ENCODE data around the gene RGS21. TPM values are rescaled to one million over a fixed set of nuclear protein-coding genes. Genes with fewer than 3 reads are reported as not detected.

RGS21 gene
- total and polyA plus RNA-seq, 2 of the 13 experiments (the other 11 are each of a cell fraction or from before 2014, with no cell fraction given) = not detected

GRCh38 chr1:192407206-192407605, 90.4 kb downstream of the RGS21 start:
- Histone ChIP-seq H3K4me3 (replicated peaks in 1 of 3; ENCODE audit: insufficient read depth in 1 of 3, low read depth in 2 of 3, low read length in 3 of 3) (no peak overlapping the region), H3K4me1 (ENCODE audit: insufficient read depth, low read length) (no peaks in the 10 kb centered on the region), H4K20me1 (ENCODE audit: insufficient read depth, low read length) (no peaks in the 10 kb centered on the region), H2AFZ (ENCODE audit: low read length) (no peak overlapping the region), H3K36me3 (replicated peaks in 1 of 2; ENCODE audit: control insufficient read depth in 1 of 2, insufficient read depth in 2 of 2, low read length in 2 of 2) (no peaks in the 10 kb centered on the region), H3K79me2 (ENCODE audit: insufficient read depth, low read length) (no peaks in the 10 kb centered on the region), H3K4me2 (ENCODE audit: low read depth, low read length) (no peak overlapping the region), H3K9me3 (ENCODE audit: low read length) (no peaks in the 10 kb centered on the region), H3K27me3 (ENCODE audit: control insufficient read depth in 1 of 2, insufficient read depth in 2 of 2, low read length in 2 of 2) (no peaks in the 10 kb centered on the region), H3K9ac (ENCODE audit: insufficient read depth, low read depth, low read length) (no peak overlapping the region), H3K27ac (ENCODE audit: extremely low read length, insufficient read depth, low read length) (no peak overlapping the region)
- no peak for TF ChIP-seq ERF (CRISPR knock-in tag; IDR thresholded peaks at IDR 0.05)
- TF ChIP-seq CBX5 (CRISPR knock-in tag; IDR thresholded peaks at IDR 0.05; ENCODE audit: borderline replicate concordance) = no peak
- no peak for TF ChIP-seq PLRG1 (conservative IDR thresholded peaks at IDR 0.05)
- no peak for TF ChIP-seq GFI1 (CRISPR knock-in tag; IDR thresholded peaks at IDR 0.05; ENCODE audit: borderline replicate concordance)
- no peak for TF ChIP-seq ZNF263 (CRISPR knock-in tag; IDR thresholded peaks at IDR 0.05)
- TF ChIP-seq ZFP36L1 (CRISPR knock-in tag; IDR thresholded peaks at IDR 0.05) = no peak
- TF ChIP-seq POLR2A (IDR thresholded peaks at IDR 0.05; ENCODE audit: insufficient read depth in 1 of 2, low read depth in 2 of 2, low read length in 2 of 2) = no peak
- TF ChIP-seq ZNF10 (CRISPR knock-in tag; IDR thresholded peaks at IDR 0.05; ENCODE audit: borderline replicate concordance, low read depth) = no peak
- no peak for TF ChIP-seq LCORL (IDR thresholded peaks at IDR 0.05)
- TF ChIP-seq LCORL (CRISPR knock-in tag; IDR thresholded peaks at IDR 0.05) = no peak
- TF ChIP-seq CBX1 (IDR thresholded peaks at IDR 0.05; ENCODE audit: low read depth) = no peak
- no peak for TF ChIP-seq GTF3A (CRISPR knock-in tag; conservative IDR thresholded peaks at IDR 0.05)
- no peak for TF ChIP-seq AGO1 (IDR thresholded peaks at IDR 0.05; ENCODE audit: low read depth, low read length, poor library complexity, severe bottlenecking)
- no peak for TF ChIP-seq SIX1 (CRISPR knock-in tag; IDR thresholded peaks at IDR 0.05; ENCODE audit: borderline replicate concordance)
- no peak for TF ChIP-seq SRSF1 (optimal IDR thresholded peaks at IDR 0.05; ENCODE audit: low read depth, low read length)
- ATAC-seq (no peak), DNase-seq (ENCODE audit: low spot score) (no peak), FAIRE-seq (no peak)
- ChIA-PET CTCF (ENCODE audit: low intra/inter-chr PET ratio, low total read pairs) (no interaction called here), POLR2A (no interaction called here)
- in situ Hi-C loops (cut with HindIII; ENCODE audit: extremely low pct_ligation_motif_present, low pct_unique_long_range_greater_than_20kb) = no loop called here
- 0% methylated on average over 3 of the region's 3 CpGs for WGBS (ENCODE audit: low lambda C conversion rate)
- BruUV-seq (replicated peaks) = no TSS peak
- intact Hi-C loops (cut with micrococcal nuclease; ENCODE audit: unreplicated experiment) = no loop called here

Other genes with a start within 250 kb of the RGS21 start
- gene RGS18, start 158.5 kb upstream of the RGS21 start, total RNA-seq (2016; rRNA removed; fragmentation: Illumina TruSeq; extraction: Trizol) = not detected in 2 replicates
- not detected in 2 replicates for gene RGS18, start 158.5 kb upstream of the RGS21 start, polyA plus RNA-seq (2011; rRNA removed)

Measured in HepG2 (cell line).